Gastroesophageal sphincter (tissue), 4 donors: ENCODE data around the gene PTPRU. TPM values are rescaled to one million over a fixed set of nuclear protein-coding genes. Genes with fewer than 3 reads are reported as not detected.
A peak's percentile ranks its signal among the peaks of the same experiment; 100 is the strongest.

ENCODE experiments used
- ATAC-seq: fragments of 150-250 bp; one replicate; pipeline ENCODE4 v1.9.1; 2016; ENCODE audit warnings: mild to moderate bottlenecking, moderate library complexity
- H3K27ac ChIP-seq, 4 donors: fragments of 200-600 bp; sonication (generic) in 3 of 4; 1 replicate in 3 of 4; 2 replicates in 1 of 4; pipeline ENCODE4 v1.5.1; 2016 to 2019
- H3K27me3 ChIP-seq: fragments of 200-600 bp; sonication (generic); one replicate; pipeline ENCODE4 v1.5.1; 2019
- H3K36me3 ChIP-seq, 2 donors: fragments of 200-600 bp; sonication (generic); one replicate each; pipeline ENCODE4 v1.5.1; 2019; ENCODE audit warnings: control low read depth in 1 of 2
- H3K4me1 ChIP-seq, 3 donors: fragments of 200-600 bp; sonication (generic); 1 replicate in 2 of 3; 2 replicates in 1 of 3; pipeline ENCODE4 v1.5.1; 2016 to 2019; ENCODE audit warnings: control low read depth in 2 of 3
- H3K4me3 ChIP-seq, 2 donors: fragments of 200-600 bp; sonication (generic); one replicate each; pipeline ENCODE4 v1.5.1; 2019; ENCODE audit warnings: mild to moderate bottlenecking in 1 of 2, moderate library complexity in 1 of 2
- H3K9me3 ChIP-seq, 3 donors: fragments of 200-600 bp; sonication (generic); one replicate each; pipeline ENCODE4 v1.5.1; 2017 to 2019; ENCODE audit warnings: control low read depth in 2 of 3
- CTCF ChIP-seq, 4 experiments: fragments of 200-600 bp in 2 of 4; fragments of 450-650 bp in 2 of 4; sonication (generic) in 1 of 4; IDR thresholded peaks; one replicate each; pipeline ENCODE4 v1.5.1; 2017 to 2019; ENCODE audit warnings: antibody characterized with exemption in 4 of 4, mild to moderate bottlenecking in 2 of 4, moderate library complexity in 2 of 4
- EP300 ChIP-seq: sonication (generic); formaldehyde crosslinking; IDR thresholded peaks from one replicate; pipeline ENCODE4 v1.6.1; 2017; ENCODE audit warnings: antibody characterized with exemption, mild to moderate bottlenecking
- POLR2A ChIP-seq, 2 donors: fragments of 450-650 bp; IDR thresholded peaks; one replicate each; pipeline ENCODE4 v1.6.1; 2017; ENCODE audit warnings: antibody characterized with exemption in 2 of 2, mild to moderate bottlenecking in 2 of 2, moderate library complexity in 1 of 2
- POLR2AphosphoS5 ChIP-seq: sonication (generic); formaldehyde crosslinking; IDR thresholded peaks from one replicate; pipeline ENCODE4 v1.6.1; 2017; ENCODE audit warnings: antibody characterized with exemption
- WGBS, 2 donors: methylation state at CpG; one replicate each; pipeline ENCODE4 v1.1.5; 2018; ENCODE audit warnings: low coverage in 1 of 2; 5-methylcytosine and 5-hydroxymethylcytosine counted together
- total RNA-seq, 4 donors: library from RNA; depleted of rRNA; stranded (reverse); fragments of >200 nt; gene quantifications; one replicate each; pipeline ENCODE4 v1.1.0, GENCODE V29; 2016

Gene PTPRU
- total RNA-seq, 4 donors from 2014 or later = 11.1 to 30.5 (median 23.7) TPM

- H3K4me1 ChIP-seq = peaks cover 0 to 29% (median 9%) of the 10 kb centered on the region in 3 donors
- no peaks in the 10 kb centered on the region for H3K36me3 ChIP-seq
- H3K27me3 ChIP-seq = peaks cover 51% of the 10 kb centered on the region
- TF ChIP-seq CTCF (IDR thresholded peaks at IDR 0.05) = no peak
- TF ChIP-seq EP300 = no peak
- TF ChIP-seq POLR2AphosphoS5 = no peak
- no peak for TF ChIP-seq POLR2A (IDR thresholded peaks at IDR 0.05)
- peak overlapping the region in 3 of 4 donors; percentile 76 to 82 (median 78) for H3K27ac ChIP-seq
- ATAC-seq = peak; percentile 32
- WGBS, 2 donors = 0% methylated on average over 9 of the region's 93 CpGs; no CpG with 5 or more reads in 1 of the 2 donors
- peak overlapping the region; percentile 21 to 73 for H3K4me3 ChIP-seq
- no peaks in the 10 kb centered on the region for H3K9me3 ChIP-seq
Measured at GRCh38 chr1:29237852-29238619, 1.7 kb downstream of the PTPRU start.

GRCh38 chr1:29238620-29239002 lies 2.3 kb downstream of the PTPRU start:
- Histone ChIP-seq H3K27me3 (peaks cover 50% of the 10 kb centered on the region), H3K9me3 (no peaks in the 10 kb centered on the region), H3K4me1 (peaks cover 0 to 29% (median 9%) of the 10 kb centered on the region in 3 donors), H3K4me3 (peak overlapping the region in 1 of 2 donors; percentile 73), H3K27ac (peak overlapping the region in 3 of 4 donors; percentile 76 to 82 (median 78)), H3K36me3 (no peaks in the 10 kb centered on the region)
- 20% methylated on average over 1 of the region's 11 CpGs; no CpG with 5 or more reads in 1 of the 2 donors for WGBS, 2 donors
- no peak for ATAC-seq
- TF ChIP-seq EP300 (no peak), CTCF (IDR thresholded peaks at IDR 0.05) (no peak), POLR2AphosphoS5 (no peak), POLR2A (IDR thresholded peaks at IDR 0.05) (no peak)

GRCh38 chr1:29239142-29239541 lies 2.8 kb downstream of the PTPRU start:
- WGBS, 2 donors = 78% methylated on average over 5 of the region's 7 CpGs; no CpG with 5 or more reads in 1 of the 2 donors
- Histone ChIP-seq H3K36me3 (no peaks in the 10 kb centered on the region), H3K27me3 (peaks cover 44% of the 10 kb centered on the region), H3K27ac (peak overlapping the region in 1 of 4 donors; percentile 78), H3K4me3 (no peak overlapping the region), H3K4me1 (peaks cover 0 to 29% (median 9%) of the 10 kb centered on the region in 3 donors), H3K9me3 (no peaks in the 10 kb centered on the region)
- TF ChIP-seq CTCF (IDR thresholded peaks at IDR 0.05) (no peak), EP300 (no peak), POLR2A (IDR thresholded peaks at IDR 0.05) (no peak), POLR2AphosphoS5 (no peak)
- no peak for ATAC-seq

GRCh38 chr1:29240400-29240837 lies 4.1 kb downstream of the PTPRU start:
- H3K27ac ChIP-seq = no peak overlapping the region
- H3K36me3 ChIP-seq = no peaks in the 10 kb centered on the region
- TF ChIP-seq CTCF (IDR thresholded peaks at IDR 0.05) (no peak), POLR2A (IDR thresholded peaks at IDR 0.05) (no peak), EP300 (no peak), POLR2AphosphoS5 (no peak)
- ATAC-seq = no peak
- H3K4me3 ChIP-seq = no peak overlapping the region
- peaks cover 0 to 29% (median 9%) of the 10 kb centered on the region in 3 donors for H3K4me1 ChIP-seq
- H3K27me3 ChIP-seq = peaks cover 34% of the 10 kb centered on the region
- no peaks in the 10 kb centered on the region for H3K9me3 ChIP-seq
- WGBS, 2 donors = no CpG with 5 or more reads among the region's 4 CpGs

- no peak overlapping the region for H3K27ac ChIP-seq
- H3K36me3 ChIP-seq = no peaks in the 10 kb centered on the region
- H3K27me3 ChIP-seq = peaks cover 34% of the 10 kb centered on the region
- ATAC-seq = no peak
- 100% methylated on average over 1 of the region's 2 CpGs; no CpG with 5 or more reads in 1 of the 2 donors for WGBS, 2 donors
- peaks cover 0 to 25% (median 8%) of the 10 kb centered on the region in 3 donors for H3K4me1 ChIP-seq
- H3K4me3 ChIP-seq = no peak overlapping the region
- no peak for TF ChIP-seq CTCF (IDR thresholded peaks at IDR 0.05)
- no peak for TF ChIP-seq POLR2AphosphoS5
- TF ChIP-seq EP300 = no peak
- TF ChIP-seq POLR2A (IDR thresholded peaks at IDR 0.05) = no peak
- H3K9me3 ChIP-seq = no peaks in the 10 kb centered on the region
Measured at GRCh38 chr1:29240986-29241385, 4.7 kb downstream of the PTPRU start.
